ENCODE measurements around the gene ZC3H13. TPM values are rescaled to one million over a fixed set of nuclear protein-coding genes. Genes with fewer than 3 reads are reported as not detected.

ZC3H13 gene
- total RNA-seq, 1 experiment from 2014 or later = 45.0 TPM

- no TSS peak for BruUV-seq (replicated peaks)
- Mint-ChIP-seq H3K27ac (ENCODE audit: unreplicated experiment) (no peak overlapping the region), H3K36me3 (ENCODE audit: insufficient read depth, unreplicated experiment) (peaks cover 47% of the 10 kb centered on the region), H3K9me3 (ENCODE audit: unreplicated experiment) (no peaks in the 10 kb centered on the region), H3K4me3 (ENCODE audit: unreplicated experiment) (no peak overlapping the region), H3K27me3 (ENCODE audit: insufficient read depth, unreplicated experiment) (no peaks in the 10 kb centered on the region), H3K4me1 (ENCODE audit: low read depth, unreplicated experiment) (no peaks in the 10 kb centered on the region)
- no peaks in the 10 kb centered on the region; the same call in 1 of the 2 replicates for H3K36me3 ChIP-seq (ENCODE audit: control insufficient read depth, insufficient read depth, low read length)
- no peak overlapping the region for H3K4me3 ChIP-seq (ENCODE audit: low read depth, low read length)
- POLR2A ChIA-PET = no interaction called here
- no peaks in the 10 kb centered on the region for H3K27me3 ChIP-seq (replicated peaks; ENCODE audit: control insufficient read depth, insufficient read depth, low read length)
- intact Hi-C loops (cut with micrococcal nuclease; ENCODE audit: unreplicated experiment) = no loop called here
- DNase-seq = no peak
- H3K9me3 ChIP-seq = no peaks in the 10 kb centered on the region
- no peak for TF ChIP-seq CTCF (IDR thresholded peaks at IDR 0.05; ENCODE audit: insufficient read depth in 1 of 2, low read depth in 1 of 2, low read length in 1 of 2, severe bottlenecking in 1 of 2, unreplicated experiment in 1 of 2)
- no peaks in the 10 kb centered on the region for H3K4me1 ChIP-seq
- CTCF ChIA-PET = no interaction called here
Observed at GRCh38 chr13:45954836-45955800, 97.4 kb downstream of the ZC3H13 start.

- Histone ChIP-seq H3K27me3 (replicated peaks; ENCODE audit: control insufficient read depth, insufficient read depth, low read length) (no peaks in the 10 kb centered on the region), H3K9me3 (no peaks in the 10 kb centered on the region), H3K4me3 (ENCODE audit: low read depth, low read length) (no peak overlapping the region), H3K4me1 (no peaks in the 10 kb centered on the region), H3K36me3 (ENCODE audit: control insufficient read depth, insufficient read depth, low read length) (no peaks in the 10 kb centered on the region; the same call in 1 of the 2 replicates)
- Mint-ChIP-seq H3K4me1 (ENCODE audit: low read depth, unreplicated experiment) (no peaks in the 10 kb centered on the region), H3K27ac (ENCODE audit: unreplicated experiment) (no peak overlapping the region), H3K9me3 (ENCODE audit: unreplicated experiment) (no peaks in the 10 kb centered on the region), H3K4me3 (ENCODE audit: unreplicated experiment) (no peak overlapping the region), H3K36me3 (ENCODE audit: insufficient read depth, unreplicated experiment) (peaks cover 32% of the 10 kb centered on the region), H3K27me3 (ENCODE audit: insufficient read depth, unreplicated experiment) (no peaks in the 10 kb centered on the region)
- POLR2A ChIA-PET = no interaction called here
- TF ChIP-seq CTCF (IDR thresholded peaks at IDR 0.05; ENCODE audit: insufficient read depth in 1 of 2, low read depth in 1 of 2, low read length in 1 of 2, severe bottlenecking in 1 of 2, unreplicated experiment in 1 of 2) = no peak
- intact Hi-C loops (cut with micrococcal nuclease; ENCODE audit: unreplicated experiment) = no loop called here
- CTCF ChIA-PET = no interaction called here
- no peak for DNase-seq
- BruUV-seq (replicated peaks) = no TSS peak
Observed at GRCh38 chr13:45953082-45953481, 99.5 kb downstream of the ZC3H13 start.

- no peak overlapping the region for H3K4me3 ChIP-seq (ENCODE audit: low read depth, low read length)
- no peaks in the 10 kb centered on the region for H3K4me1 ChIP-seq
- Mint-ChIP-seq H3K4me1 (ENCODE audit: low read depth, unreplicated experiment) (no peaks in the 10 kb centered on the region), H3K27me3 (ENCODE audit: insufficient read depth, unreplicated experiment) (no peaks in the 10 kb centered on the region), H3K4me3 (ENCODE audit: unreplicated experiment) (no peak overlapping the region), H3K36me3 (ENCODE audit: insufficient read depth, unreplicated experiment) (peaks cover 18% of the 10 kb centered on the region), H3K27ac (ENCODE audit: unreplicated experiment) (no peak overlapping the region), H3K9me3 (ENCODE audit: unreplicated experiment) (no peaks in the 10 kb centered on the region)
- no peaks in the 10 kb centered on the region for H3K9me3 ChIP-seq
- no peaks in the 10 kb centered on the region; the same call in 1 of the 2 replicates for H3K36me3 ChIP-seq (ENCODE audit: control insufficient read depth, insufficient read depth, low read length)
- BruUV-seq (replicated peaks) = no TSS peak
- no peaks in the 10 kb centered on the region for H3K27me3 ChIP-seq (replicated peaks; ENCODE audit: control insufficient read depth, insufficient read depth, low read length)
- ChIA-PET CTCF (no interaction called here), POLR2A (no interaction called here)
- intact Hi-C loops (cut with micrococcal nuclease; ENCODE audit: unreplicated experiment) = no loop called here
- TF ChIP-seq CTCF (IDR thresholded peaks at IDR 0.05; ENCODE audit: insufficient read depth in 1 of 2, low read depth in 1 of 2, low read length in 1 of 2, severe bottlenecking in 1 of 2, unreplicated experiment in 1 of 2) = no peak
- no peak for DNase-seq
Observed at GRCh38 chr13:45951724-45952123, 100.8 kb downstream of the ZC3H13 start.
